ENCODE results near the gene FAR1.

DNA sequence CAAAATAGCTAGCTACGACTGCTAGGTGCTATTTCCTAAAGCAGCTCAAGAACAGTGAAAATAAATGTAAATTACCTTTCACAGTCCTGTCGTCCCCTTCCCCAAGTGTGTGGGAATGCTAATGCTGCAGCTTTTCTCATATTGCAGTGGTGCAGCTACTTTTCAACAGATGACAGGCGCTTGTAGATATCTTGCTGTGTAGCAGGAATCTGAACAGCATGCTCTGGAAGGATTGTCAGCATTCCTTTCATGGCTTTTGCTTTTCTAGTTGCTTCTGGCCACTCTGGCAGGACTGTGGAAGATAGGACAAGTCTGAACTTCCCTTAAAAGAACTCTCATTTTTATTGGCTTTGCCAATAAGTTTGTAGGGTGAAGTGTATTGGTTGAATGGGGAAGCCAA is 18.8 kb downstream of the FAR1 start:
- TF ChIP-seq, protein P1, sequence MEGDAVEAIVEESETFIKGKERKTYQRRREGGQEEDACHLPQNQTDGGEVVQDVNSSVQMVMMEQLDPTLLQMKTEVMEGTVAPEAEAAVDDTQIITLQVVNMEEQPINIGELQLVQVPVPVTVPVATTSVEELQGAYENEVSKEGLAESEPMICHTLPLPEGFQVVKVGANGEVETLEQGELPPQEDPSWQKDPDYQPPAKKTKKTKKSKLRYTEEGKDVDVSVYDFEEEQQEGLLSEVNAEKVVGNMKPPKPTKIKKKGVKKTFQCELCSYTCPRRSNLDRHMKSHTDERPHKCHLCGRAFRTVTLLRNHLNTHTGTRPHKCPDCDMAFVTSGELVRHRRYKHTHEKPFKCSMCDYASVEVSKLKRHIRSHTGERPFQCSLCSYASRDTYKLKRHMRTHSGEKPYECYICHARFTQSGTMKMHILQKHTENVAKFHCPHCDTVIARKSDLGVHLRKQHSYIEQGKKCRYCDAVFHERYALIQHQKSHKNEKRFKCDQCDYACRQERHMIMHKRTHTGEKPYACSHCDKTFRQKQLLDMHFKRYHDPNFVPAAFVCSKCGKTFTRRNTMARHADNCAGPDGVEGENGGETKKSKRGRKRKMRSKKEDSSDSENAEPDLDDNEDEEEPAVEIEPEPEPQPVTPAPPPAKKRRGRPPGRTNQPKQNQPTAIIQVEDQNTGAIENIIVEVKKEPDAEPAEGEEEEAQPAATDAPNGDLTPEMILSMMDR (IDR thresholded peaks at IDR 0.05): no peak
- TF ChIP-seq POLR2A (IDR thresholded peaks at IDR 0.05) (no peak), EP300 (IDR thresholded peaks at IDR 0.05) (no peak), POLR2AphosphoS5 (IDR thresholded peaks at IDR 0.05) (no peak)

Data from gastroesophageal sphincter (tissue), 3 donors.